Measurements from ENCODE around the gene BARHL1. TPM values are rescaled to one million over a fixed set of nuclear protein-coding genes. Genes with fewer than 3 reads are reported as not detected.
"Not testable (repeated sequence)": the region's sequence is repeated elsewhere in the genome, so short reads cannot be mapped to it uniquely, and the experiment has no call there.

The BARHL1 gene
- polyA plus RNA-seq, 1 of the 3 experiments (the other 2 are of a cell fraction): not detected

DNA sequence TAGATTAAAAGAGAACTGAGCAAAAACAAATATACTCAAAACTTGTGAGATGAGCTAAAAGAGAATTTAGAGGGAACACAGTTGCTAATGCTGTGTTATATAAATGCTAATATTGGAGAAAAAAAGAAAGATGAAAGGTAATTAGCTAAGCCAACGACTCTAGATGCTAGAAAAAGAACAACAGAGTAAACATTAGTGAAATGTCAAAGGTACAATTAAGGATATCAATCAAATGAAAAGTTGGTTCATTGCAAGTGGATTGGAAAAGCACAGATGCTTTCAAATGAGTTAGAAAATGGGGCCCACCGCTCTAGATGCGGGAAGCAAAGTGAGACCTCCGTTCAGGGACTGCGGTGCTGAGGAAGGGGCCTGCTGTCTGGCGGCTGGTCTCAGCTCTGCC lies 17.9 kb upstream of the BARHL1 start:
- DNase-seq: no peak
- POLR2A ChIA-PET: no interaction called here
- H3K9ac ChIP-seq: no peak overlapping the region
- H3K9me2 ChIP-seq: no peaks in the 10 kb centered on the region
- H2AFZ ChIP-seq (ENCODE audit: low read depth): no peak overlapping the region
- no peak overlapping the region for H3K4me2 ChIP-seq
- WGBS (ENCODE audit: low lambda C conversion rate): 80% methylated on average over 6 of the region's 6 CpGs
- CTCF ChIA-PET: interaction anchor here (0.8 to 2.2 kb wide), 3 partner anchors 10 to 18 kb away, joined by 3 to 8 read pairs (median 6); no protein-coding TSS in a partner anchor
- no peak overlapping the region for H3K27ac ChIP-seq (ENCODE audit: low read depth in 2 of 2, low read length in 1 of 2)
- H3K4me1 ChIP-seq (ENCODE audit: control insufficient read depth in 1 of 2, insufficient read depth in 2 of 2, low read depth in 1 of 2, low read length in 1 of 2): peaks cover 0 to 16% of the 10 kb centered on the region in 2 experiments; a peak in 1 of 4 replicates
- TF ChIP-seq TCF12 (IDR thresholded peaks at IDR 0.05): no peak
- no peak for TF ChIP-seq REST (IDR thresholded peaks at IDR 0.05; ENCODE audit: low read depth, low read length)
- no peak for TF ChIP-seq GATA2 (CRISPR knock-in tag; IDR thresholded peaks at IDR 0.05)
- TF ChIP-seq ZBTB33 (IDR thresholded peaks at IDR 0.05; ENCODE audit: borderline replicate concordance, low read depth): no peak
- TF ChIP-seq, protein P1, sequence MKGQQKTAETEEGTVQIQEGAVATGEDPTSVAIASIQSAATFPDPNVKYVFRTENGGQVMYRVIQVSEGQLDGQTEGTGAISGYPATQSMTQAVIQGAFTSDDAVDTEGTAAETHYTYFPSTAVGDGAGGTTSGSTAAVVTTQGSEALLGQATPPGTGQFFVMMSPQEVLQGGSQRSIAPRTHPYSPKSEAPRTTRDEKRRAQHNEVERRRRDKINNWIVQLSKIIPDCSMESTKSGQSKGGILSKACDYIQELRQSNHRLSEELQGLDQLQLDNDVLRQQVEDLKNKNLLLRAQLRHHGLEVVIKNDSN (IDR thresholded peaks at IDR 0.05; ENCODE audit: borderline replicate concordance, low read depth): no peak
- no peak for TF ChIP-seq JUND (IDR thresholded peaks at IDR 0.05)
- no peak for TF ChIP-seq CTCF (IDR thresholded peaks at IDR 0.05)
- no peak for TF ChIP-seq POLR2AphosphoS5 (IDR thresholded peaks at IDR 0.05; ENCODE audit: low read depth, low read length)
- TF ChIP-seq RFX5 (IDR thresholded peaks at IDR 0.05; ENCODE audit: low read length): no peak
- no peak for TF ChIP-seq MEF2A (IDR thresholded peaks at IDR 0.05; ENCODE audit: borderline replicate concordance, low read depth)
- TF ChIP-seq YY1 (IDR thresholded peaks at IDR 0.05; ENCODE audit: low read depth): no peak
- H3K79me2 ChIP-seq (ENCODE audit: insufficient read depth): no peaks in the 10 kb centered on the region
- no peaks in the 10 kb centered on the region for H3K9me3 ChIP-seq
- no peaks in the 10 kb centered on the region for H4K20me1 ChIP-seq (ENCODE audit: insufficient read depth)
- H3K27me3 ChIP-seq (ENCODE audit: insufficient read depth): no peaks in the 10 kb centered on the region
- no peaks in the 10 kb centered on the region for H3K36me3 ChIP-seq (replicated peaks in 1 of 2; ENCODE audit: control insufficient read depth in 1 of 2, insufficient read depth in 2 of 2, low read length in 1 of 2)
- no peaks in the 10 kb centered on the region for H3F3A ChIP-seq (replicated peaks; ENCODE audit: insufficient read depth)
- H3K4me3 ChIP-seq (ENCODE audit: low read depth in 2 of 2, low read length in 1 of 2): no peak overlapping the region

- H3K27ac ChIP-seq (ENCODE audit: low read depth in 2 of 2, low read length in 1 of 2); H3K9me3 ChIP-seq; H3K79me2 ChIP-seq (ENCODE audit: insufficient read depth); H3K9ac ChIP-seq; H3K27me3 ChIP-seq (ENCODE audit: insufficient read depth); H2AFZ ChIP-seq (ENCODE audit: low read depth); H3K9me2 ChIP-seq; H3K4me1 ChIP-seq (ENCODE audit: control insufficient read depth in 1 of 2, insufficient read depth in 2 of 2, low read depth in 1 of 2, low read length in 1 of 2); H3K4me3 ChIP-seq (ENCODE audit: low read depth in 2 of 2, low read length in 1 of 2); POLR2A ChIA-PET; H3K36me3 ChIP-seq (replicated peaks in 1 of 2; ENCODE audit: control insufficient read depth in 1 of 2, insufficient read depth in 2 of 2, low read length in 1 of 2); DNase-seq; H3F3A ChIP-seq (replicated peaks; ENCODE audit: insufficient read depth); H3K4me2 ChIP-seq; H4K20me1 ChIP-seq (ENCODE audit: insufficient read depth): not testable (repeated sequence)
- 34% methylated on average over 2 of the region's 2 CpGs for WGBS (ENCODE audit: low lambda C conversion rate)
- CTCF ChIA-PET: interaction anchor here (0.6 to 2.2 kb wide), 2 partner anchors 22 to 259 kb away, joined by 3 to 7 read pairs; no protein-coding TSS in a partner anchor
These were observed 13.6 kb upstream of the BARHL1 start for GRCh38 chr9:132568787-132569186.

Measured in SK-N-SH (cell line).